Psoas muscle (tissue), 8 donors: Measurements from ENCODE around the gene ATN1. TPM values are rescaled to one million over a fixed set of nuclear protein-coding genes. Genes with fewer than 3 reads are reported as not detected.

ENCODE experiments used
- ATAC-seq, 4 donors: fragments of 200-7000 bp; cut with Tn5 transposase; one replicate each; pipeline ENCODE4 v1.9.1; 2020; ENCODE audit warnings: moderate library complexity in 3 of 4, mild to moderate bottlenecking in 2 of 4
- DNase-seq, 2 donors: peaks; one replicate each; pipeline ENCODE4 v3.0.0-alpha.2; 2020
- H3K27ac ChIP-seq: fragments of 200-600 bp; one replicate; pipeline ENCODE4 v1.8.0; 2022
- H3K27me3 ChIP-seq, 3 donors: fragments of 200-600 bp in 1 of 3; one replicate each; pipeline versions ENCODE4 v1.6.1 to v1.8.0; 2013 to 2022; ENCODE audit warnings: low read length in 2 of 3, mild to moderate bottlenecking in 2 of 3, moderate library complexity in 1 of 3; ENCODE audit not compliant: insufficient read depth in 3 of 3
- H3K36me3 ChIP-seq, 2 donors: fragments of 200-600 bp in 1 of 2; one replicate each; pipeline versions ENCODE4 v1.6.1 to v1.8.0; 2013 to 2022; ENCODE audit warnings: low read depth in 1 of 2, mild to moderate bottlenecking in 1 of 2, moderate library complexity in 1 of 2; ENCODE audit not compliant: insufficient read depth in 1 of 2
- H3K4me1 ChIP-seq: fragments of 200-600 bp; one replicate; pipeline ENCODE4 v1.8.0; 2022
- H3K4me3 ChIP-seq: fragments of 200-600 bp; one replicate; pipeline ENCODE4 v1.8.0; 2022; ENCODE audit warnings: mild to moderate bottlenecking
- H3K9me3 ChIP-seq: fragments of 200-600 bp; one replicate; pipeline ENCODE4 v1.8.0; 2022
- CTCF ChIP-seq: fragments of 200-600 bp; IDR thresholded peaks from one replicate; pipeline ENCODE4 v1.8.0; 2022; ENCODE audit warnings: antibody characterized with exemption
- WGBS, 3 donors: extraction: QIAGEN DNeasy Blood & Tissue Kit; methylation state at CpG; one replicate each; pipeline versions ENCODE4 v1.1.6 to v1.1.7; 2013; 5-methylcytosine and 5-hydroxymethylcytosine counted together
- intact Hi-C, 2 donors: fragments of 100-400 bp; cut with DNase I; formaldehyde crosslinking; loops; one replicate each; pipeline versions ENCODE4 v1.11.0 to v1.14.2; 2022
- polyA plus RNA-seq, 3 donors: library from polyadenylated mRNA; stranded (reverse); fragments of 200-250 nt; gene quantifications; one replicate each; pipeline ENCODE4 v1.2.3, GENCODE V29; 2013
- total RNA-seq, 4 donors: library from RNA; stranded (reverse); fragmentation: NEBNext Ultra II Directional in 2 of 4; extraction: Animal tissue kit (Norgen Biotek cat#: 25700) in 2 of 4; gene quantifications; one replicate each; pipeline versions ENCODE4 v1.2.1 to v1.2.4, GENCODE V29; 2021 to 2023
- donor health status: healthy with polysubstance abuse.
- donor health status: DM: no; HTN: no; CAD: no; lungs with moderate emphysema.
- donor health status: Bipolar disorder and iron deficiency.
- donor health status: healthy.
- donor health status: DM: yes; HTN: yes; CAD: no.
- donor health status: DM: no; HTN: no; CAD: no.
- donor health status: DM: no; HTN: no; CAD: no.
- donor health status: DM: yes; HTN: yes; CAD: no.

ATN1 gene
- total and polyA plus RNA-seq, 7 donors: 24.9 to 55.8 (median 46.0) TPM

GRCh38 chr12:6970096-6970527 lies 42.4 kb downstream of the ATN1 start:
- DNase-seq (peak in 1 of 2 donors; percentile 78), ATAC-seq (peak; percentile 14 to 60 (median 28))
- Histone ChIP-seq H3K4me3 (peak overlapping the region; percentile 90), H3K27me3 (no peaks in the 10 kb centered on the region), H3K4me1 (peaks cover 32% of the 10 kb centered on the region), H3K36me3 (peaks cover 23 to 55% of the 10 kb centered on the region in 2 donors), H3K27ac (peak overlapping the region; percentile 94), H3K9me3 (no peaks in the 10 kb centered on the region)
- no peak for TF ChIP-seq CTCF
- intact Hi-C loops: loop anchor here in 1 of 2 donors (1.0 kb wide), 1 partner anchor 26 kb away; the partner anchor contains the start of gene C12orf57
- 0 to 1% (median 0%) methylated on average over 27 to 31 of the region's 31 CpGs for WGBS, 3 donors

- intact Hi-C loops: no loop called here
- peaks cover 21 to 55% of the 10 kb centered on the region in 2 donors for H3K36me3 ChIP-seq
- no peak overlapping the region for H3K27ac ChIP-seq
- no peak overlapping the region for H3K4me3 ChIP-seq
- WGBS, 3 donors: 83 to 95% (median 90%) methylated on average over 6 of the region's 6 CpGs
- ATAC-seq: no peak
- H3K27me3 ChIP-seq: no peaks in the 10 kb centered on the region
- peaks cover 23% of the 10 kb centered on the region for H3K4me1 ChIP-seq
- H3K9me3 ChIP-seq: no peaks in the 10 kb centered on the region
- no peak for DNase-seq
- TF ChIP-seq CTCF: no peak
Observed at GRCh38 chr12:6974180-6974579, 46.4 kb downstream of the ATN1 start.

GRCh38 chr12:6975297-6976032 lies 47.7 kb downstream of the ATN1 start:
- no peak for TF ChIP-seq CTCF

GRCh38 chr12:6977653-6978052 lies 49.9 kb downstream of the ATN1 start:
- Histone ChIP-seq H3K4me3 (no peak overlapping the region), H3K27ac (no peak overlapping the region), H3K4me1 (peaks cover 4% of the 10 kb centered on the region), H3K9me3 (no peaks in the 10 kb centered on the region), H3K27me3 (no peaks in the 10 kb centered on the region), H3K36me3 (peaks cover 30 to 89% of the 10 kb centered on the region in 2 donors)
- intact Hi-C loops: no loop called here
- no peak for TF ChIP-seq CTCF
- ATAC-seq (no peak), DNase-seq (no peak)
- WGBS, 3 donors: 60 to 70% (median 64%) methylated on average over 10 of the region's 10 CpGs

More at GRCh38 chr12:6975297-6976032, 47.7 kb downstream of the ATN1 start:
- 66 to 81% (median 74%) methylated on average over 2 of the region's 2 CpGs for WGBS, 3 donors
- intact Hi-C loops: no loop called here
- Histone ChIP-seq H3K9me3 (no peaks in the 10 kb centered on the region), H3K27me3 (no peaks in the 10 kb centered on the region), H3K4me3 (no peak overlapping the region), H3K27ac (no peak overlapping the region), H3K36me3 (peaks cover 21 to 67% of the 10 kb centered on the region in 2 donors), H3K4me1 (peaks cover 17% of the 10 kb centered on the region)
- ATAC-seq (no peak), DNase-seq (no peak)
